Right lobe of liver (tissue), 4 donors: ENCODE results near the gene IRF5.

Experiments
- POLR2A ChIP-seq: fragments of 450-650 bp; IDR thresholded peaks from one replicate; pipeline ENCODE4 v1.6.1; 2017; ENCODE audit warnings: antibody characterized with exemption, mild to moderate bottlenecking
- TF ChIP-seq, protein P1 (sequence below), 4 donors: fragments of 200-600 bp in 3 of 4; fragments of 450-650 bp in 1 of 4; IDR thresholded peaks; one replicate each; pipeline versions ENCODE4 v1.5.1 to v1.8.0; 2016 to 2022; ENCODE audit warnings: antibody characterized with exemption in 4 of 4, mild to moderate bottlenecking in 2 of 4
- donor health status: DM: no; HTN: no; CAD: no.
- donor health status: DM: no; HTN: no; CAD: no.
- donor health status: DM: no; HTN: yes; CAD: no.

DNA sequence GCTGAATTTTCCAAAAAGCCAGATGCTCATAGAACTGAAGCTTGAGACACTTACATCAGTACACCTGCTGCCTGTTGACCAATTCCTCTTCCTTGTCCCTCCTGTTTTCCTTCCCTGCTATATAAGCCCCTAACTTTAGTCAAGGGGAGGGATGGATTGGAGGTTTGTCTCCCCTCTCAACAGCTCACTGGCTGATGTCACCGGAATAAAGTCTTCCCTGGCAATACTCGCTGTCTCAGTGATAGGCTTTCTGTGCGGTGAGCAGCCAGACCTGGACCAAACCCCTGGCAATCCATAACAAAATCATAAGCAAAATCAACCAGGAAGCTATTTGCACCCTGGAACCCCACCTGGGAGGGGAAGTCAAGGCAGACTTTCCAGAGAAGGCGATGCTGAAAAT, 929 bp upstream of the IRF5 start:
- no peak for TF ChIP-seq POLR2A
- TF ChIP-seq, protein P1, sequence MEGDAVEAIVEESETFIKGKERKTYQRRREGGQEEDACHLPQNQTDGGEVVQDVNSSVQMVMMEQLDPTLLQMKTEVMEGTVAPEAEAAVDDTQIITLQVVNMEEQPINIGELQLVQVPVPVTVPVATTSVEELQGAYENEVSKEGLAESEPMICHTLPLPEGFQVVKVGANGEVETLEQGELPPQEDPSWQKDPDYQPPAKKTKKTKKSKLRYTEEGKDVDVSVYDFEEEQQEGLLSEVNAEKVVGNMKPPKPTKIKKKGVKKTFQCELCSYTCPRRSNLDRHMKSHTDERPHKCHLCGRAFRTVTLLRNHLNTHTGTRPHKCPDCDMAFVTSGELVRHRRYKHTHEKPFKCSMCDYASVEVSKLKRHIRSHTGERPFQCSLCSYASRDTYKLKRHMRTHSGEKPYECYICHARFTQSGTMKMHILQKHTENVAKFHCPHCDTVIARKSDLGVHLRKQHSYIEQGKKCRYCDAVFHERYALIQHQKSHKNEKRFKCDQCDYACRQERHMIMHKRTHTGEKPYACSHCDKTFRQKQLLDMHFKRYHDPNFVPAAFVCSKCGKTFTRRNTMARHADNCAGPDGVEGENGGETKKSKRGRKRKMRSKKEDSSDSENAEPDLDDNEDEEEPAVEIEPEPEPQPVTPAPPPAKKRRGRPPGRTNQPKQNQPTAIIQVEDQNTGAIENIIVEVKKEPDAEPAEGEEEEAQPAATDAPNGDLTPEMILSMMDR (IDR thresholded peaks at IDR 0.05), result no peak
